HG03175 (cell line): ENCODE data around the gene OR5W2.
"Not testable (repeated sequence)": the region's sequence is repeated elsewhere in the genome, so short reads cannot be mapped to it uniquely, and the experiment has no call there.

Experiments
- ATAC-seq: cut with Tn5 transposase; IDR thresholded peaks from one replicate; pipeline ENCODE4 v1.9.1; 2021; ENCODE audit warnings: mild to moderate bottlenecking, moderate library complexity; ENCODE audit not compliant: unreplicated experiment

Gene OR5W2

GRCh38 chr11:55914482-55914881 lies at the start of gene OR5W2:
Gene OR5W2, minus strand, starts transcription at chr11:55914582. Its CDS starts 0 bp downstream, at chr11:55914582.
- ATAC-seq, result no peak

- ATAC-seq, result no peak
Measured at GRCh38 chr11:55956521-55956920, 42.1 kb upstream of the OR5W2 start.

GRCh38 chr11:55949330-55949729 lies 34.9 kb upstream of the OR5W2 start:
- ATAC-seq, result no peak

- ATAC-seq, result no peak
Measured at GRCh38 chr11:55942785-55943392, 28.5 kb upstream of the OR5W2 start.

GRCh38 chr11:55936300-55936699 lies 21.9 kb upstream of the OR5W2 start, which contains the start of gene OR5I1:
Gene OR5I1, minus strand, starts transcription at chr11:55936400. Its CDS starts 0 bp downstream, at chr11:55936400.
- ATAC-seq, result no peak

GRCh38 chr11:55920537-55920936 lies 6.2 kb upstream of the OR5W2 start:
- no peak for ATAC-seq

- no peak for ATAC-seq
Measured at GRCh38 chr11:55902308-55902707, 12.1 kb downstream of the OR5W2 start.

GRCh38 chr11:55895216-55895615 lies 19.2 kb downstream of the OR5W2 start:
- ATAC-seq, result no peak

GRCh38 chr11:55885481-55885880 lies 28.9 kb downstream of the OR5W2 start:
- not testable (repeated sequence) for ATAC-seq

GRCh38 chr11:55884995-55885394 lies 29.4 kb downstream of the OR5W2 start:
- not testable (repeated sequence) for ATAC-seq

GRCh38 chr11:55882997-55883396 lies 31.4 kb downstream of the OR5W2 start, which contains the start of gene TRIM51:
Gene TRIM51, plus strand, starts transcription at chr11:55883297. Its CDS starts 2,132 bp downstream, at chr11:55885429.
- not testable (repeated sequence) for ATAC-seq

GRCh38 chr11:55873146-55873545 lies 41.2 kb downstream of the OR5W2 start:
- ATAC-seq, result not testable (repeated sequence)

- ATAC-seq, result not testable (repeated sequence)
Measured at GRCh38 chr11:55872731-55873130, 41.7 kb downstream of the OR5W2 start.

GRCh38 chr11:55867354-55867753 lies 47.0 kb downstream of the OR5W2 start:
- not testable (repeated sequence) for ATAC-seq
